K562 (cell line): ENCODE measurements around the gene AIF1. TPM values are rescaled to one million over a fixed set of nuclear protein-coding genes. Genes with fewer than 3 reads are reported as not detected.

Experiments used
- ATF1 ChIP-seq, 2 experiments: fragments of 450-650 bp in 1 of 2; IDR thresholded peaks; 2 replicates each; pipeline ENCODE4 v1.6.1; 2016; ENCODE audit warnings: missing compliant biosample characterization in 1 of 2, missing genetic modification characterization in 1 of 2
- BDP1 ChIP-seq: IDR thresholded peaks from 3 replicates; pipeline ENCODE4 v1.6.1; 2011; ENCODE audit not compliant: insufficient read length, insufficient read depth
- CXXC5 ChIP-seq: fragments of 250-450 bp; sonication (Bioruptor Pico); IDR thresholded peaks from 2 replicates; pipeline ENCODE4 v1.8.0; 2022; ENCODE audit warnings: inconsistent platforms, mild to moderate bottlenecking, moderate library complexity
- DACH1 ChIP-seq: fragments of 450-650 bp; IDR thresholded peaks from 2 replicates; pipeline ENCODE4 v1.6.1; 2018; ENCODE audit not compliant: partially characterized antibody
- E2F4 ChIP-seq: sonication (generic); formaldehyde crosslinking; IDR thresholded peaks from 2 replicates; pipeline ENCODE4 v1.8.0; 2022; ENCODE audit warnings: mild to moderate bottlenecking, low read depth, missing genetic modification reagents
- KAT7 ChIP-seq: sonication (generic); formaldehyde crosslinking; IDR thresholded peaks from 2 replicates; pipeline ENCODE4 v1.8.0; 2022; ENCODE audit warnings: missing genetic modification reagents, mild to moderate bottlenecking, borderline replicate concordance
- KDM2B ChIP-seq: fragments of 250-450 bp; sonication (Bioruptor Pico); IDR thresholded peaks from 2 replicates; pipeline ENCODE4 v1.8.0; 2021; ENCODE audit warnings: mild to moderate bottlenecking, moderate library complexity
- KHSRP ChIP-seq: fragments of 450-650 bp; IDR thresholded peaks from 2 replicates; pipeline ENCODE4 v1.6.1; 2017
- RBM34 ChIP-seq: fragments of 200-400 bp; formaldehyde crosslinking; IDR thresholded peaks from 2 replicates; pipeline ENCODE4 v1.6.1; 2018; ENCODE audit warnings: low read length, borderline replicate concordance; ENCODE audit not compliant: insufficient read depth
- STAT6 ChIP-seq: sonication (generic); formaldehyde crosslinking; IDR thresholded peaks from 2 replicates; pipeline ENCODE4 v1.8.1; 2023; ENCODE audit warnings: mild to moderate bottlenecking, missing genetic modification reagents
- THRA ChIP-seq: fragments of 450-650 bp; IDR thresholded peaks from 2 replicates; pipeline ENCODE4 v1.6.1; 2017; ENCODE audit warnings: mild to moderate bottlenecking, moderate library complexity
- ZNF347 ChIP-seq: fragments of 450-650 bp; formaldehyde crosslinking; IDR thresholded peaks from 2 replicates; pipeline ENCODE4 v1.4.0; 2020; ENCODE audit warnings: low read depth, mild to moderate bottlenecking, moderate library complexity
- polyA plus RNA-seq, 8 experiments: library from polyadenylated mRNA; depleted of rRNA in 4 of 8; stranded (reverse) in 5 of 8; unstranded in 3 of 8; fragments of >200 nt; fragmentation: Nextera tagmentation in 2 of 8; fragmentation: Illumina TruSeq in 1 of 8; extraction: Ambion mirVana in 2 of 8; extraction: Trizol in 1 of 8; gene quantifications; 2 replicates each; pipeline versions ENCODE4 v1.2.1 to v1.2.3, GENCODE V29; 2011 to 2014; ENCODE audit warnings: inconsistent platforms in 1 of 8, missing spikeins in 1 of 8
- total RNA-seq, 7 experiments: library from RNA; depleted of rRNA in 6 of 7; stranded (reverse); fragments of >200 nt in 6 of 7; fragmentation: Illumina TruSeq in 2 of 7; extraction: Trizol in 2 of 7; gene quantifications; 2 replicates each; pipeline versions ENCODE4 v1.2.1 to v1.2.3, GENCODE V29; 2011 to 2021; ENCODE audit warnings: low replicate concordance in 1 of 7
- TF ChIP-seq, protein P1 (sequence below): IDR thresholded peaks from 2 replicates; pipeline ENCODE4 v1.6.1; 2012; ENCODE audit warnings: low read depth, low read length, improper control_type of control experiment, borderline replicate concordance
- TF ChIP-seq, protein P2 (sequence below): fragments of 250-450 bp; sonication (Bioruptor Pico); IDR thresholded peaks from 2 replicates; pipeline ENCODE4 v1.4.0; 2020

Gene AIF1
- total and polyA plus RNA-seq, 9 of the 15 experiments (the other 6 are each of a cell fraction or from before 2014, with no cell fraction given), result 9.4 to 33.4 (median 19.4) TPM

- TF ChIP-seq E2F4 (CRISPR knock-in tag) (peak; percentile 15), STAT6 (no peak), THRA (no peak), KAT7 (CRISPR knock-in tag) (0 out of 2 replicates have a peak, but pooled peaks have one; percentile 89), KHSRP (no peak), CXXC5 (CRISPR knock-in tag) (peak; percentile 99), ZNF347 (no peak), ATF1 (CRISPR knock-in tag; IDR thresholded peaks at IDR 0.05) (no peak), ATF1 (tag; IDR thresholded peaks at IDR 0.05) (peak; percentile 96), KDM2B (CRISPR knock-in tag) (no peak), RBM34 (no peak), BDP1 (no peak), DACH1 (no peak)
- TF ChIP-seq, protein P1, sequence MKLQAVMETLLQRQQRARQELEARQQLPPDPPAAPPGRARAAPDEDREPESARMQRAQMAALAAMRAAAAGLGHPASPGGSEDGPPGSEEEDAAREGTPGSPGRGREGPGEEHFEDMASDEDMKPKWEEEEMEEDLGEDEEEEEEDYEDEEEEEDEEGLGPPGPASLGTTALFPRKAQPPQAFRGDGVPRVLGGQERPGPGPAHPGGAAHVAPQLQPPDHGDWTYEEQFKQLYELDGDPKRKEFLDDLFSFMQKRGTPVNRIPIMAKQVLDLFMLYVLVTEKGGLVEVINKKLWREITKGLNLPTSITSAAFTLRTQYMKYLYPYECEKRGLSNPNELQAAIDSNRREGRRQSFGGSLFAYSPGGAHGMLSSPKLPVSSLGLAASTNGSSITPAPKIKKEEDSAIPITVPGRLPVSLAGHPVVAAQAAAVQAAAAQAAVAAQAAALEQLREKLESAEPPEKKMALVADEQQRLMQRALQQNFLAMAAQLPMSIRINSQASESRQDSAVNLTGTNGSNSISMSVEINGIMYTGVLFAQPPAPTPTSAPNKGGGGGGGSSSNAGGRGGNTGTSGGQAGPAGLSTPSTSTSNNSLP, result no peak
- TF ChIP-seq, protein P2, sequence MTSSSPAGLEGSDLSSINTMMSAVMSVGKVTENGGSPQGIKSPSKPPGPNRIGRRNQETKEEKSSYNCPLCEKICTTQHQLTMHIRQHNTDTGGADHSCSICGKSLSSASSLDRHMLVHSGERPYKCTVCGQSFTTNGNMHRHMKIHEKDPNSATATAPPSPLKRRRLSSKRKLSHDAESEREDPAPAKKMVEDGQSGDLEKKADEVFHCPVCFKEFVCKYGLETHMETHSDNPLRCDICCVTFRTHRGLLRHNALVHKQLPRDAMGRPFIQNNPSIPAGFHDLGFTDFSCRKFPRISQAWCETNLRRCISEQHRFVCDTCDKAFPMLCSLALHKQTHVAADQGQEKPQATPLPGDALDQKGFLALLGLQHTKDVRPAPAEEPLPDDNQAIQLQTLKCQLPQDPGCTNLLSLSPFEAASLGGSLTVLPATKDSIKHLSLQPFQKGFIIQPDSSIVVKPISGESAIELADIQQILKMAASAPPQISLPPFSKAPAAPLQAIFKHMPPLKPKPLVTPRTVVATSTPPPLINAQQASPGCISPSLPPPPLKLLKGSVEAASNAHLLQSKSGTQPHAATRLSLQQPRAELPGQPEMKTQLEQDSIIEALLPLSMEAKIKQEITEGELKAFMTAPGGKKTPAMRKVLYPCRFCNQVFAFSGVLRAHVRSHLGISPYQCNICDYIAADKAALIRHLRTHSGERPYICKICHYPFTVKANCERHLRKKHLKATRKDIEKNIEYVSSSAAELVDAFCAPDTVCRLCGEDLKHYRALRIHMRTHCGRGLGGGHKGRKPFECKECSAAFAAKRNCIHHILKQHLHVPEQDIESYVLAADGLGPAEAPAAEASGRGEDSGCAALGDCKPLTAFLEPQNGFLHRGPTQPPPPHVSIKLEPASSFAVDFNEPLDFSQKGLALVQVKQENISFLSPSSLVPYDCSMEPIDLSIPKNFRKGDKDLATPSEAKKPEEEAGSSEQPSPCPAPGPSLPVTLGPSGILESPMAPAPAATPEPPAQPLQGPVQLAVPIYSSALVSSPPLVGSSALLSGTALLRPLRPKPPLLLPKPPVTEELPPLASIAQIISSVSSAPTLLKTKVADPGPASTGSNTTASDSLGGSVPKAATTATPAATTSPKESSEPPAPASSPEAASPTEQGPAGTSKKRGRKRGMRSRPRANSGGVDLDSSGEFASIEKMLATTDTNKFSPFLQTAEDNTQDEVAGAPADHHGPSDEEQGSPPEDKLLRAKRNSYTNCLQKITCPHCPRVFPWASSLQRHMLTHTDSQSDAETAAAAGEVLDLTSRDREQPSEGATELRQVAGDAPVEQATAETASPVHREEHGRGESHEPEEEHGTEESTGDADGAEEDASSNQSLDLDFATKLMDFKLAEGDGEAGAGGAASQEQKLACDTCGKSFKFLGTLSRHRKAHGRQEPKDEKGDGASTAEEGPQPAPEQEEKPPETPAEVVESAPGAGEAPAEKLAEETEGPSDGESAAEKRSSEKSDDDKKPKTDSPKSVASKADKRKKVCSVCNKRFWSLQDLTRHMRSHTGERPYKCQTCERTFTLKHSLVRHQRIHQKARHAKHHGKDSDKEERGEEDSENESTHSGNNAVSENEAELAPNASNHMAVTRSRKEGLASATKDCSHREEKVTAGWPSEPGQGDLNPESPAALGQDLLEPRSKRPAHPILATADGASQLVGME (CRISPR knock-in tag), result peak; percentile 46; the same call in 1 of the 2 replicates
Observed at GRCh38 chr6:31665501-31666336, 50.7 kb downstream of the AIF1 start, which contains the start of gene CSNK2B (continued).
